Stimulated activated naive CD8-positive, alpha-beta T cell treated with anti-CD3 and anti-CD28 coated beads, Interleukin-15, amount 100 ng/mL, for 72 hours (primary cell): Measurements from ENCODE around the gene LNX1.
A peak's percentile ranks its signal among the peaks of the same experiment; 100 is the strongest.

Experiments
- ATAC-seq: fragments of 150-1000 bp; cut with Tn5 transposase; 2 replicates; pipeline ENCODE4 v1.10.0; 2021; ENCODE audit warnings: mild to moderate bottlenecking, moderate library complexity
- DNase-seq, 2 donors: peaks; one replicate each; pipeline ENCODE4 v3.0.0; 2021 to 2022
- H3K27ac Mint-ChIP-seq, 2 donors: one replicate each; pipeline ENCODE4 v1.8.0; 2022; ENCODE audit warnings: mild to moderate bottlenecking in 2 of 2, mixed read lengths in 2 of 2, moderate library complexity in 2 of 2
- H3K27me3 Mint-ChIP-seq: one replicate; pipeline ENCODE4 v1.8.0; 2022; ENCODE audit warnings: mixed read lengths
- H3K4me1 Mint-ChIP-seq: one replicate; pipeline ENCODE4 v1.8.0; 2022; ENCODE audit warnings: mild to moderate bottlenecking, mixed read lengths
- H3K4me3 Mint-ChIP-seq, 2 donors: one replicate each; pipeline ENCODE4 v1.8.0; 2022; ENCODE audit warnings: mild to moderate bottlenecking in 2 of 2, mixed read lengths in 2 of 2, moderate library complexity in 1 of 2
- H3K9me3 Mint-ChIP-seq, 2 donors: one replicate each; pipeline ENCODE4 v1.8.0; 2022; ENCODE audit warnings: mixed read lengths in 2 of 2

LNX1 gene

DNA sequence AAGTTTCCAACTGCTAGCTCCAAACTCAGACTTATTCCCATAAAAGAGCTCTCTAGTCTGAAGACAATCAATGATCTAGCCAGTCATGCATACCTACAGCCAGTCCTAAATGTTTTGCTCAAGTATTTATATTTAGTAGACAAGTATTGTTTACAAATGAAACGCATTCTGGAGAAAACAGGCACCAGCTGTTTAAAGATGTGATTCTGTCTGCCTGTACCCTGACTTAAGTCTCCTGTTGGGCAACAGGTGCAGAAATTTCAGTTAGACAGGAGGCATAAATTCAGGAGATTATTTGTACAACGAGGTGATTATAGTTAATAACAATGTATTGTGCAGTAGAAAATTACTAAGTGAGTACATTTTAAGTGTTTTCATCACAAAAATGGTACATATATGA is 28.9 kb downstream of the LNX1 start:
- H3K9me3 Mint-ChIP-seq = no peaks in the 10 kb centered on the region
- ATAC-seq = no peak

DNA sequence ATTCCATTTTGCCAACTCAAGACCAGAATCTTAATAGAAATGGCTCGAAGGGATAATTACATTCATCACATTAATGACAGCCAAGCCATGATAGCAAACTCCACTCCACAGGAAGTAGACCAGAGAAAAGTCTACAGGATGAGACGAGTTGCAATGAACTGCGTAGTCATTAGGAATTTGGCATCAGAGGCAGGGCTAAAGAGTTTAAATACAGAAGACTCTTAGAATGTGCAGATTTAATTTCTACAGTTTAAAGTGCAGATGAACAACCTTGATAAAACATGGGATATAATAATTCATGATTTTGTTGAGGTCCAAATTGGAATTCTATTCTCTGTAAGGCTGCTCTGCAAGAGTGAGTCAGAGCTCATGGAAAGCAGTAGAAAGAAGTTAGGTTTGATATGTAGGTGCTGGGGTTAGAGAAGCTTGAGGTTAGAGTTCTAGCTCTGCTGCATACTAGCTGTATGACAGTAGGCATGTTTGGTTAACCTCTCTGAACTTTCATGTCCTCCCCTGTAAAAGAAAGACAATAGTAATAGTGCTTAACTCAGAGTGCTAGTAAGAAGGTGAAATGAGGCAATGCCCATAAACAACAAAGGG is 32.2 kb downstream of the LNX1 start:
- ATAC-seq (no peak), DNase-seq (no peak)
- H3K4me1 Mint-ChIP-seq = peaks cover 4% of the 10 kb centered on the region
- H3K27me3 Mint-ChIP-seq = peaks cover 16% of the 10 kb centered on the region
- no peak overlapping the region for H3K4me3 Mint-ChIP-seq
- no peaks in the 10 kb centered on the region for H3K9me3 Mint-ChIP-seq
- H3K27ac Mint-ChIP-seq = no peak overlapping the region

More for the DNA sequence above, 28.9 kb downstream of the LNX1 start:
- H3K4me3 Mint-ChIP-seq = no peak overlapping the region
- no peak for DNase-seq
- H3K27me3 Mint-ChIP-seq = peaks cover 16% of the 10 kb centered on the region
- H3K27ac Mint-ChIP-seq = no peak overlapping the region
- peaks cover 8% of the 10 kb centered on the region for H3K4me1 Mint-ChIP-seq

DNA sequence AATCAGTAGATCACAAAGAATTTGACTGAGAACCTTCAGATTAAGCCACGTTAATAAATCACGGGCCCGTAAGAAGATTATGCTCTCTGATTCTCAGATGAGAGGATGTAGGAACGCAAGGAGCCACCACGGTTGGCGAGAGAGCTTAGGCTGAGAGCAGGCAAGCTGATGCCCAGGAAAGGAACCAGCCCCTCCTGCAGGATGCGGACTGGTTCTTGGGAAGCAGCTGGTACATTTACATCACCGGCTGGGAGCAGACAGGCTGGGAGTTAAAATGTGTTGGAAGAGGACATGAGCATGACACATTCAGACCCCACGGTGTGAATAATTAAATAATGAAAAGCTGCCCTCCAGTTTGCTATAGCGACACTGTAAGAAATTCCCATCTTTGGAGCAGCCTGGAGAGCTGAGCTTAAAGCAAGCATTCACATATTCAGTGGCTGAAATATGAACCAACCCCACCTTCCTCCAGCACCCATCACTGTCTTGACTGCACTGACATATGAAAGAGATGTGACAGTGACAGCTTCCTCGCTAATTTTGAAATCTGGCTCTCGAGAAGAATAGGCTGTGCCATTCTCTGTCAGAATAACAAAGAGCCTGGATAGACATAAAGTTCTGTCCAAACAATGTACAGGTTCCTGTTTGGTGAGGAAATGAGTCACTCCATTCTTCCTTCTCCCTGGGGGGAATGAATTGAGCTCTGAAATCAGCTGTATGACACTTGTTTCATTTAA is 33.1 kb downstream of the LNX1 start:
- no peak for ATAC-seq
- Mint-ChIP-seq H3K27me3 (peaks cover 16% of the 10 kb centered on the region), H3K4me1 (no peaks in the 10 kb centered on the region), H3K4me3 (no peak overlapping the region), H3K27ac (no peak overlapping the region), H3K9me3 (no peaks in the 10 kb centered on the region)
- DNase-seq = no peak

DNA sequence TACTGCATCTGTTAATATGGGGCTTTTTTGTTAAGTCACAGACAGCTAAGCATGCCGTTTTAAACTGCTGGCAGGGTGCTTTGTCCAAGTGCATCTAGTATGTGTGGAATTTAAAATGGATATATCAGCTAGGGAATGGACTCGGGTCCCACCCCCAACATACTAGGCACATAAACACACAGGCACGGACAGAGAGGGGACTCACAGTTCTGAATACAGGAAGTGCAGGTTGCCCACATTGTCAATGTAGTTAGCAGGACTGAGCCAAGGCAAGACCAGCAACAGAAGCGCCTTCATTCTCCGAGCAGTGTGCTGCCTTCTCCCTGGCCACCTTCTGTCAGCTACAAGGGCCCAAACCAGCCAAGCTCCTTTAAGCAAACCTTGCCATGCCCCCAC is 33.6 kb downstream of the LNX1 start:
- H3K27ac Mint-ChIP-seq = no peak overlapping the region
- DNase-seq = no peak
- no peaks in the 10 kb centered on the region for H3K9me3 Mint-ChIP-seq
- ATAC-seq = no peak
- peaks cover 16% of the 10 kb centered on the region for H3K27me3 Mint-ChIP-seq
- H3K4me1 Mint-ChIP-seq = no peaks in the 10 kb centered on the region
- no peak overlapping the region for H3K4me3 Mint-ChIP-seq

DNA sequence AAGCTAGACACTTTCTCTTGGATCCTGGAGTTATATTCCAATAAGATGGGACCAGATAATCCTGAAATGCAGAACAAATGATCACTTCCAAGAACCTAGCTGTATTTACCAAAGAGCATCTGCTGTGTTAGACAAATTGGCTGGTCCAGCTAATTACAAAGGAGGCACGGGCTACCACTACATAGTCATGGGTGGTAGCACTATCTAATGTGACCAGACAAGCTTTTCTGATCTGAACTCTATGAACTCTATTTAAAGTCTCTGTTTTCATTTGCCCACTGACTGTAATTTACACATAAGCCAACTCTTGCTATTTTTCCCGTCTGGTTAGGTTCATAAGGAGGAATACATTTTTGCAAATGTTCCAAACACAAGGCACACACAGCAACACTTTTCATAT is 34.6 kb downstream of the LNX1 start:
- Mint-ChIP-seq H3K9me3 (no peaks in the 10 kb centered on the region), H3K27me3 (peaks cover 15% of the 10 kb centered on the region), H3K4me1 (no peaks in the 10 kb centered on the region), H3K27ac (no peak overlapping the region), H3K4me3 (no peak overlapping the region)
- ATAC-seq = no peak
- no peak for DNase-seq

DNA sequence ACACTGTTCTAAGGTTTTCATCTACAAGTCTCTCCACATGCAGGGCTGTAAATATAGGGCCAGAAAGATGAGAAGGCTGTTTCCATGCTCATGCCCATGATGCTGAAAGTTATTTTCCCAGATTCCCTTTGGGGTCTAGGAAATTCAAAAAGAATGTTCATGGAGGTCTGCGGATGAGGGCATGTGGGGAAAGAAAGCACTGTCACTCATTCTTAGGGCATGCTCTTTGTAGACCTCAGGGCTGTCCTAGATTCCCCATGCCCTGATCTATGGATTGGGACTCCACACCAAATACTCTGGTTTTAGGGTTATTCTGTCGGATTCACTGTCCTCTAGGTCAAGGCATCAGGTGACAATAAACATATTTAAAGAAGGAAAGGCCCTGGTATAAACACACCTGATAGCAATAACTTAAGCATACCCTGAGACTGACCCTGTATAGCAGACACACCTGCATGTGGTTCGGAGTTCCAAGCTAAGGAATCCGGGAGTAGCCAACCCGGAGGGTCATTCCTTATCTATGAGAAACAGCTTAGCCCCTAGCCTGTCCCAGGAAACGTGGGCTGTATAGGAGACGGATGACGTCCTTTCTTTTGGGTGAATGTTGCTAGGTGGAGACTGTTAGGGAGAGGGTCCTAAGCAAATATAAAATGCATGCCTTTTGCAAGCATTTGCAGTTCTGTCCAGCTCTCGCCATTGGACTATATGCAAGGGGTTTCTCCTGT is 37.6 kb downstream of the LNX1 start:
- Mint-ChIP-seq H3K4me1 (no peaks in the 10 kb centered on the region), H3K9me3 (peaks cover 0 to 3% of the 10 kb centered on the region in 2 donors), H3K27me3 (no peaks in the 10 kb centered on the region), H3K27ac (no peak overlapping the region), H3K4me3 (no peak overlapping the region)
- DNase-seq (no peak), ATAC-seq (no peak)

GRCh38 chr4:53552711-53553110 is 38.6 kb downstream of the LNX1 start:
- Mint-ChIP-seq H3K4me3 (no peak overlapping the region), H3K27ac (no peak overlapping the region), H3K4me1 (no peaks in the 10 kb centered on the region), H3K27me3 (peaks cover 2% of the 10 kb centered on the region), H3K9me3 (peaks cover 0 to 3% of the 10 kb centered on the region in 2 donors)
- DNase-seq = no peak
- no peak for ATAC-seq

DNA sequence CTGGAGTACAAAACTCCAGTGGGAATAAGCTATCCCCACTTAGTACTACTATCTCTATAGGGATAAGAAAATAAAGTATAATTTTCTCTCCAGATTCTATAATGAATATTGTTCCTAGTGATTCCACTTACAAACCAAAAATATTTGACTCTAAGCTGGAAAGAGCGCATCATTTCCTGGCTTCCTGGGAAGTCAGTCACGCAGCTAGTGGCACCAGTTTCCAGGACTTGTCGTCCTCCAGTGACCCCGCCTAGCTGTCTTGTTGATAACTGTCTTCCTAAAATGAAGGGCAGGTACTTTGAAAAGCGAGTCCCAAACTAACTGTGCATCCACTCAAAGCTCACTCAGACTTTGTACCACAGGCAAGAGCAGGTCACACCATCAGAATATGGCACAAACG is 39.3 kb downstream of the LNX1 start:
- Mint-ChIP-seq H3K27me3 (peaks cover 9% of the 10 kb centered on the region), H3K27ac (peak overlapping the region in 1 of 2 donors; percentile 44), H3K4me3 (no peak overlapping the region), H3K9me3 (peaks cover 0 to 3% of the 10 kb centered on the region in 2 donors), H3K4me1 (no peaks in the 10 kb centered on the region)
- ATAC-seq = no peak
- DNase-seq = no peak

DNA sequence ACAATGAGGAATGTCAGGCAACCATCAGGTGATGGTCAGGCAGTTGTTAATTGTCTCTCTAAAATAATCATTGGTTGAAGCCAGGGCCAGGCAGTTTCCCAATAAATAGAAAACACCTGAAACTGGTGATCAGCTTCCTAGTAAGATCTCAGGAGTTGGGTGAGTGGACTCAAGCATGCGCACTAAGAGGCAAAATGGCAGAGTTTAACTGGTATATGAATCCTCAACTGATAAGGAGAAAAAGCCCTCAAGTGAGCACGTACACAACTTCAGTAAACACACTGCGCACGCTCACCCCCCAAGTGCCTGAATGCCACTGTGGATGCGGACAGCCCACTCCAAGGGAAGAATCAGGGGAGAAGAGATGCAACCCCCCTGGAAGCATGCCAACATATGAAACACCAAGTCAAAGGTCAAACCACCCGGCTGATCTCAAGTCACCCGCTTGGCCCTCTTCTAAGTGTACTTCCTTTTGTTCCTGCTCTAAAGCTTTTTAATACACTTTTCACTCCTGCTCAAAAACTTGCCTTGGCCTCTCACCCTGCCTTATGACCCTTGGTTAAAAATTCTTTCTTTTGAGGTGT is 39.9 kb downstream of the LNX1 start:
- H3K9me3 Mint-ChIP-seq = peaks cover 0 to 3% of the 10 kb centered on the region in 2 donors
- H3K27ac Mint-ChIP-seq = no peak overlapping the region
- no peak for DNase-seq
- no peak for ATAC-seq
- no peaks in the 10 kb centered on the region for H3K4me1 Mint-ChIP-seq
- H3K27me3 Mint-ChIP-seq = peaks cover 15% of the 10 kb centered on the region
- no peak overlapping the region for H3K4me3 Mint-ChIP-seq

GRCh38 chr4:53548662-53549061 is 42.6 kb downstream of the LNX1 start:
- no peak overlapping the region for H3K4me3 Mint-ChIP-seq
- H3K4me1 Mint-ChIP-seq = no peaks in the 10 kb centered on the region
- peaks cover 0 to 3% of the 10 kb centered on the region in 2 donors for H3K9me3 Mint-ChIP-seq
- H3K27me3 Mint-ChIP-seq = peaks cover 26% of the 10 kb centered on the region
- ATAC-seq (no peak), DNase-seq (no peak)
- no peak overlapping the region for H3K27ac Mint-ChIP-seq

GRCh38 chr4:53547983-53548382 is 43.3 kb downstream of the LNX1 start:
- no peak overlapping the region for H3K27ac Mint-ChIP-seq
- ATAC-seq = no peak
- peaks cover 27% of the 10 kb centered on the region for H3K27me3 Mint-ChIP-seq
- no peaks in the 10 kb centered on the region for H3K4me1 Mint-ChIP-seq
- peaks cover 0 to 3% of the 10 kb centered on the region in 2 donors for H3K9me3 Mint-ChIP-seq
- no peak for DNase-seq
- H3K4me3 Mint-ChIP-seq = no peak overlapping the region

GRCh38 chr4:53545942-53546581 is 45.2 kb downstream of the LNX1 start:
- peaks cover 0 to 3% of the 10 kb centered on the region in 2 donors for H3K9me3 Mint-ChIP-seq
- no peaks in the 10 kb centered on the region for H3K4me1 Mint-ChIP-seq
- H3K4me3 Mint-ChIP-seq = no peak overlapping the region
- peaks cover 27% of the 10 kb centered on the region for H3K27me3 Mint-ChIP-seq
- H3K27ac Mint-ChIP-seq = no peak overlapping the region
- no peak for DNase-seq
- no peak for ATAC-seq

DNA sequence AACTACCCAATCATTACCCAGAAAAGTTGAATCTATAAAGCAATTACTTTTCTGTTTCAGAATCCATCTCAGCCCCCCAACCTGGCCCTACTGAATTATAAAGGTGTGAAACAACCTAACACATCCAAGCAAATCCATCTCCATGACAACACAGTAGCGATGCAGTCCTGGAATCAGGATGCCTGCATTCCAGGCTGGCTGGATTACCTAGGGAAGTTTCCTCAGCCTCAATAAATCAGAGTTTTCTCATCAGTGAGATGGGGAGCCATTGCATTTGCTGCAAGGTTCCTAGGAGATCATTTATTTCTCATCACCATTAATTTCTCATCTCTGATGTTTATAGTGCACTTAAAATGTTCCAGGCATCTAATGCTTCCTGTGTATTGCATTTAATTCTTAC is 46.0 kb downstream of the LNX1 start:
- peaks cover 0 to 3% of the 10 kb centered on the region in 2 donors for H3K9me3 Mint-ChIP-seq
- peaks cover 27% of the 10 kb centered on the region for H3K27me3 Mint-ChIP-seq
- DNase-seq (no peak), ATAC-seq (no peak)
- no peak overlapping the region for H3K4me3 Mint-ChIP-seq
- H3K27ac Mint-ChIP-seq = no peak overlapping the region
- no peaks in the 10 kb centered on the region for H3K4me1 Mint-ChIP-seq

DNA sequence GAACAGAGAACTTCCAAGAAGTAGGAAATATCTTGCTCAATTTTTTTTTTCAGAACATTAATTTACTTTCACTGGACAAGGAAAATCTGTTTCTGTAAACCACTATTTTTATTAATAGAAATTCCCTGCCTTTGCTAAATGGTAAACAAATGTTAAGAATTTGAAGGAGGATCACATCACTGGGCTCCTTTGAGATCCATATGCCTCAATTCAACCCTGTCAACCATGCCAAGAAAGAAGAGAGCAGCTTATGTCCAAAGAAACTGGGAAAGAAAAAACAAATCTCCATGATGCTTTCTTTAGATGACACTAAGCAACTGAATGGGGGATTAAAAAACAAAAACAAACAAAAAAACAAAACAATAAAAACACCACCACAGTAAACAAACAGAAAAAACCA is 47.7 kb downstream of the LNX1 start:
- Mint-ChIP-seq H3K27ac (no peak overlapping the region), H3K27me3 (peaks cover 34% of the 10 kb centered on the region)
- DNase-seq = no peak

GRCh38 chr4:53541577-53542206 is 49.6 kb downstream of the LNX1 start:
- Mint-ChIP-seq H3K27me3 (peaks cover 35% of the 10 kb centered on the region), H3K4me3 (no peak overlapping the region), H3K9me3 (no peaks in the 10 kb centered on the region), H3K4me1 (no peaks in the 10 kb centered on the region), H3K27ac (no peak overlapping the region)
- no peak for ATAC-seq
- no peak for DNase-seq

More for the DNA sequence above, 47.7 kb downstream of the LNX1 start:
- no peak for ATAC-seq
- Mint-ChIP-seq H3K4me3 (no peak overlapping the region), H3K9me3 (no peaks in the 10 kb centered on the region), H3K4me1 (no peaks in the 10 kb centered on the region)
